ENCODE measurements around the gene TTC7B. TPM values are rescaled to one million over a fixed set of nuclear protein-coding genes. Genes with fewer than 3 reads are reported as not detected.
A peak's percentile ranks its signal among the peaks of the same experiment; 100 is the strongest.

The TTC7B gene
- 1 to 10 TPM; 1.2 to 1.3 TPM for total RNA-seq
- polyA plus RNA-seq (2013, experiment 1 of 2): 1.3 TPM
- 2.8 TPM for polyA plus RNA-seq (2013, experiment 2 of 2)
- 0.20 to 5.5 (median 1.2) reads per million in 172 experiments for total RNA-seq

GRCh38 chr14:90815822-90816662 lies at the start of gene TTC7B:
Gene TTC7B (minus strand): TSS chr14:90816430. CDS start chr14:90816295, 135 bp downstream.
- Mint-ChIP-seq H3K4me3 (peak within 1 kb of the TSS; percentile 78), H3K4me1 (ENCODE audit: low read depth) (peaks cover 11% of the 10 kb centered on the region), H3K27ac (no peak within 1 kb of the TSS), H3K36me3 (ENCODE audit: low read depth) (no peaks in the 10 kb centered on the region), H3K9me3 (no peaks in the 10 kb centered on the region), H3K27me3 (peaks cover 11% of the 10 kb centered on the region)
- ATAC-seq (ENCODE audit: poor library complexity) (peak; percentile 61), DNase-seq (peak in 7 of 14 experiments; percentile 18 to 71 (median 35))
- intact Hi-C loops (cut with DNase I, micrococcal nuclease): no loop called here
- Histone ChIP-seq H3K4me3 (ENCODE audit: low read length) (peak within 1 kb of the TSS; percentile 38), H3K27me3 (ENCODE audit: control insufficient read depth in 1 of 2, insufficient read depth in 2 of 2, low read length in 2 of 2) (peaks cover 5 to 10% of the 10 kb centered on the region in 2 experiments), H3K4me1 (ENCODE audit: insufficient read depth, low read length) (peaks cover 17% of the 10 kb centered on the region), H3K9me3 (ENCODE audit: control insufficient read depth in 1 of 2, insufficient read depth in 1 of 2, low read length in 2 of 2) (peaks cover 0 to 4% of the 10 kb centered on the region in 2 experiments), H3K36me3 (ENCODE audit: insufficient read depth, low read length) (no peaks in the 10 kb centered on the region), H3K27ac (ENCODE audit: low read depth in 1 of 2, low read length in 2 of 2) (no peak within 1 kb of the TSS)
- no peak for TF ChIP-seq CTCF (IDR thresholded peaks at IDR 0.05)
- POLR2A ChIA-PET: no interaction called here
- CTCF ChIA-PET: interaction anchor here (0.6 kb wide), 1 partner anchor 13 kb away, joined by 3 read pairs; no protein-coding TSS in a partner anchor

- Mint-ChIP-seq H3K9me3 (no peaks in the 10 kb centered on the region), H3K27ac (no peak overlapping the region), H3K4me1 (ENCODE audit: low read depth) (no peaks in the 10 kb centered on the region), H3K27me3 (no peaks in the 10 kb centered on the region), H3K4me3 (no peak overlapping the region), H3K36me3 (ENCODE audit: low read depth) (peaks cover 23% of the 10 kb centered on the region)
- intact Hi-C loops (cut with DNase I, micrococcal nuclease): no loop called here
- H3K27me3 ChIP-seq (ENCODE audit: control insufficient read depth in 1 of 2, insufficient read depth in 2 of 2, low read length in 2 of 2): no peaks in the 10 kb centered on the region
- H3K27ac ChIP-seq (ENCODE audit: low read depth in 1 of 2, low read length in 2 of 2): no peak overlapping the region
- no peaks in the 10 kb centered on the region for H3K9me3 ChIP-seq (ENCODE audit: control insufficient read depth in 1 of 2, insufficient read depth in 1 of 2, low read length in 2 of 2)
- POLR2A ChIA-PET: no interaction called here
- no peaks in the 10 kb centered on the region for H3K4me1 ChIP-seq (ENCODE audit: insufficient read depth, low read length)
- DNase-seq (no peak), ATAC-seq (ENCODE audit: poor library complexity) (no peak)
- H3K4me3 ChIP-seq (ENCODE audit: low read length): no peak overlapping the region
- TF ChIP-seq CTCF (IDR thresholded peaks at IDR 0.05): no peak
- CTCF ChIA-PET: no interaction called here
- H3K36me3 ChIP-seq (ENCODE audit: insufficient read depth, low read length): peaks cover 2% of the 10 kb centered on the region
These were observed 48.5 kb upstream of the TTC7B start for GRCh38 chr14:90864741-90865140.

- no peak overlapping the region for H3K4me3 Mint-ChIP-seq
- no peak for TF ChIP-seq CTCF (IDR thresholded peaks at IDR 0.05)
- no peaks in the 10 kb centered on the region for H3K4me1 ChIP-seq (ENCODE audit: insufficient read depth, low read length)
- H3K9me3 Mint-ChIP-seq: no peaks in the 10 kb centered on the region
- intact Hi-C loops (cut with DNase I, micrococcal nuclease): no loop called here
- H3K36me3 ChIP-seq (ENCODE audit: insufficient read depth, low read length): no peaks in the 10 kb centered on the region
- ATAC-seq (ENCODE audit: poor library complexity) (no peak), DNase-seq (no peak)
- ChIA-PET CTCF (no interaction called here), POLR2A (no interaction called here)
- H3K36me3 Mint-ChIP-seq (ENCODE audit: low read depth): peaks cover 8% of the 10 kb centered on the region
- no peaks in the 10 kb centered on the region for H3K27me3 Mint-ChIP-seq
- no peaks in the 10 kb centered on the region for H3K4me1 Mint-ChIP-seq (ENCODE audit: low read depth)
- no peaks in the 10 kb centered on the region for H3K27me3 ChIP-seq (ENCODE audit: control insufficient read depth in 1 of 2, insufficient read depth in 2 of 2, low read length in 2 of 2)
- H3K27ac ChIP-seq (ENCODE audit: low read depth in 1 of 2, low read length in 2 of 2): no peak overlapping the region
- no peak overlapping the region for H3K4me3 ChIP-seq (ENCODE audit: low read length)
- H3K9me3 ChIP-seq (ENCODE audit: control insufficient read depth in 1 of 2, insufficient read depth in 1 of 2, low read length in 2 of 2): no peaks in the 10 kb centered on the region
- H3K27ac Mint-ChIP-seq: no peak overlapping the region
These were observed 42.3 kb upstream of the TTC7B start for GRCh38 chr14:90858511-90858910.

All from CD4-positive, alpha-beta T cell (primary cell).